HG02798 (cell line): ENCODE data around the gene NES.
A peak's percentile ranks its signal among the peaks of the same experiment; 100 is the strongest.

ENCODE experiments used
- ATAC-seq: cut with Tn5 transposase; IDR thresholded peaks from one replicate; pipeline ENCODE4 v1.9.1; 2021; ENCODE audit warnings: mild to moderate bottlenecking; ENCODE audit not compliant: unreplicated experiment, poor library complexity

NES gene

GRCh38 chr1:156626079-156626438 is 51.1 kb downstream of the NES start:
- ATAC-seq: no peak

- peak; percentile 39 for ATAC-seq
These were observed 51.6 kb downstream of the NES start for GRCh38 chr1:156625436-156626078.

- ATAC-seq: no peak
These were observed 52.3 kb downstream of the NES start for GRCh38 chr1:156624814-156625435.

- no peak for ATAC-seq
These were observed 53.0 kb downstream of the NES start for GRCh38 chr1:156623946-156624813.

- no peak for ATAC-seq
These were observed 54.5 kb downstream of the NES start for GRCh38 chr1:156622581-156623297.

GRCh38 chr1:156619582-156619955 is 57.6 kb downstream of the NES start:
- no peak for ATAC-seq

GRCh38 chr1:156618853-156619581 is 58.2 kb downstream of the NES start, which contains the start of gene HAPLN2:
HAPLN2 (plus strand) TSS chr1:156619415; CDS start chr1:156623491, 4,076 bp downstream.
- ATAC-seq: no peak
